NCI-H2107 treated with DMSO at 0.1 percent for 48 hours (cell line): ENCODE measurements around the gene CASQ1.

Experiments used
- DNase-seq: peaks from one replicate; lab custom pipeline; 2025; ENCODE audit not compliant: unreplicated experiment; lab: John Stamatoyannopoulos, UW

CASQ1 gene

GRCh38 chr1:160168016-160168415 lies 22.4 kb upstream of the CASQ1 start:
- no peak for DNase-seq

GRCh38 chr1:160168609-160169369 lies 21.6 kb upstream of the CASQ1 start:
- no peak for DNase-seq

GRCh38 chr1:160169553-160170399 lies 20.6 kb upstream of the CASQ1 start:
- DNase-seq, result peak; percentile 62

GRCh38 chr1:160171354-160171753 lies 19.0 kb upstream of the CASQ1 start:
- no peak for DNase-seq

- DNase-seq, result no peak
Measured at GRCh38 chr1:160171980-160172379, 18.4 kb upstream of the CASQ1 start.

- DNase-seq, result no peak
Measured at GRCh38 chr1:160177231-160177630, 13.1 kb upstream of the CASQ1 start.

GRCh38 chr1:160177667-160178066 lies 12.7 kb upstream of the CASQ1 start:
- no peak for DNase-seq

- DNase-seq, result no peak
Measured at GRCh38 chr1:160178731-160179130, 11.6 kb upstream of the CASQ1 start.

GRCh38 chr1:160179336-160179735 lies 11.0 kb upstream of the CASQ1 start:
- no peak for DNase-seq

GRCh38 chr1:160186246-160186645 lies 4.1 kb upstream of the CASQ1 start:
- no peak for DNase-seq

GRCh38 chr1:160186729-160187128 lies 3.6 kb upstream of the CASQ1 start:
- DNase-seq, result no peak

- DNase-seq, result no peak
Measured at GRCh38 chr1:160187407-160187806, 3.0 kb upstream of the CASQ1 start.

- DNase-seq, result no peak
Measured at GRCh38 chr1:160188341-160188740, 2.0 kb upstream of the CASQ1 start.

- no peak for DNase-seq
Measured at GRCh38 chr1:160191756-160192155, 1.4 kb downstream of the CASQ1 start.

- no peak for DNase-seq
Measured at GRCh38 chr1:160192234-160192633, 1.9 kb downstream of the CASQ1 start.

- DNase-seq, result peak; percentile 72
Measured at GRCh38 chr1:160193091-160193819, 2.9 kb downstream of the CASQ1 start.

GRCh38 chr1:160193832-160194736 lies 3.7 kb downstream of the CASQ1 start:
- DNase-seq, result no peak

- no peak for DNase-seq
Measured at GRCh38 chr1:160194737-160195059, 4.3 kb downstream of the CASQ1 start.

- no peak for DNase-seq
Measured at GRCh38 chr1:160196143-160196542, 5.8 kb downstream of the CASQ1 start.

- DNase-seq, result no peak
Measured at GRCh38 chr1:160197231-160197630, 6.9 kb downstream of the CASQ1 start.

- DNase-seq, result no peak
Measured at GRCh38 chr1:160200786-160201185, 10.4 kb downstream of the CASQ1 start.
